Measurements from ENCODE around the gene ZDHHC11B.

The ZDHHC11B gene

GRCh38 chr5:677131-678101, 107.1 kb downstream of the ZDHHC11B start:
- Mint-ChIP-seq H3K36me3 (ENCODE audit: low read depth) (no peaks in the 10 kb centered on the region), H3K27ac (no peak overlapping the region), H3K4me3 (no peak overlapping the region), H3K27me3 (ENCODE audit: low read depth) (no peaks in the 10 kb centered on the region), H3K9me3 (no peaks in the 10 kb centered on the region), H3K4me1 (ENCODE audit: low read depth) (no peaks in the 10 kb centered on the region)

- Mint-ChIP-seq H3K27me3 (ENCODE audit: low read depth) (no peaks in the 10 kb centered on the region), H3K4me1 (ENCODE audit: low read depth) (no peaks in the 10 kb centered on the region), H3K36me3 (ENCODE audit: low read depth) (no peaks in the 10 kb centered on the region)
Observed at GRCh38 chr5:676699-677076, 107.8 kb downstream of the ZDHHC11B start.

GRCh38 chr5:675871-676698, 108.4 kb downstream of the ZDHHC11B start:
- H3K27me3 Mint-ChIP-seq (ENCODE audit: low read depth): no peaks in the 10 kb centered on the region
- H3K27ac Mint-ChIP-seq: no peak overlapping the region
- no peaks in the 10 kb centered on the region for H3K36me3 Mint-ChIP-seq (ENCODE audit: low read depth)
- no peak overlapping the region for H3K4me3 Mint-ChIP-seq
- H3K4me1 Mint-ChIP-seq (ENCODE audit: low read depth): no peaks in the 10 kb centered on the region
- H3K9me3 Mint-ChIP-seq: no peaks in the 10 kb centered on the region

More at GRCh38 chr5:676699-677076, 107.8 kb downstream of the ZDHHC11B start:
- no peaks in the 10 kb centered on the region for H3K9me3 Mint-ChIP-seq
- H3K4me3 Mint-ChIP-seq: no peak overlapping the region
- no peak overlapping the region for H3K27ac Mint-ChIP-seq

- no peak overlapping the region for H3K4me3 Mint-ChIP-seq
- H3K27me3 Mint-ChIP-seq (ENCODE audit: low read depth): no peaks in the 10 kb centered on the region
- no peaks in the 10 kb centered on the region for H3K36me3 Mint-ChIP-seq (ENCODE audit: low read depth)
- no peaks in the 10 kb centered on the region for H3K9me3 Mint-ChIP-seq
- no peak overlapping the region for H3K27ac Mint-ChIP-seq
- H3K4me1 Mint-ChIP-seq (ENCODE audit: low read depth): no peaks in the 10 kb centered on the region
Observed at GRCh38 chr5:675111-675870, 109.2 kb downstream of the ZDHHC11B start.

GRCh38 chr5:674630-675011, 109.9 kb downstream of the ZDHHC11B start:
- no peaks in the 10 kb centered on the region for H3K27me3 Mint-ChIP-seq (ENCODE audit: low read depth)
- H3K4me1 Mint-ChIP-seq (ENCODE audit: low read depth): no peaks in the 10 kb centered on the region
- no peak overlapping the region for H3K27ac Mint-ChIP-seq
- H3K4me3 Mint-ChIP-seq: no peak overlapping the region
- H3K36me3 Mint-ChIP-seq (ENCODE audit: low read depth): no peaks in the 10 kb centered on the region
- H3K9me3 Mint-ChIP-seq: no peaks in the 10 kb centered on the region

- Mint-ChIP-seq H3K9me3 (no peaks in the 10 kb centered on the region), H3K4me1 (ENCODE audit: low read depth) (no peaks in the 10 kb centered on the region), H3K4me3 (no peak overlapping the region), H3K27ac (no peak overlapping the region), H3K36me3 (ENCODE audit: low read depth) (no peaks in the 10 kb centered on the region), H3K27me3 (ENCODE audit: low read depth) (no peaks in the 10 kb centered on the region)
Observed at GRCh38 chr5:673831-674629, 110.5 kb downstream of the ZDHHC11B start.

- Mint-ChIP-seq H3K27me3 (ENCODE audit: low read depth) (no peaks in the 10 kb centered on the region), H3K36me3 (ENCODE audit: low read depth) (no peaks in the 10 kb centered on the region), H3K9me3 (no peaks in the 10 kb centered on the region), H3K27ac (no peak overlapping the region), H3K4me1 (ENCODE audit: low read depth) (no peaks in the 10 kb centered on the region), H3K4me3 (no peak overlapping the region)
Observed at GRCh38 chr5:673161-673830, 111.2 kb downstream of the ZDHHC11B start.

- H3K36me3 Mint-ChIP-seq (ENCODE audit: low read depth): peaks cover 1% of the 10 kb centered on the region
- H3K4me1 Mint-ChIP-seq (ENCODE audit: low read depth): no peaks in the 10 kb centered on the region
- H3K27ac Mint-ChIP-seq: no peak overlapping the region
- no peaks in the 10 kb centered on the region for H3K9me3 Mint-ChIP-seq
- H3K27me3 Mint-ChIP-seq (ENCODE audit: low read depth): no peaks in the 10 kb centered on the region
- no peak overlapping the region for H3K4me3 Mint-ChIP-seq
Observed at GRCh38 chr5:672329-673160, 112.0 kb downstream of the ZDHHC11B start.

- Mint-ChIP-seq H3K27me3 (ENCODE audit: low read depth) (no peaks in the 10 kb centered on the region), H3K27ac (no peak overlapping the region), H3K9me3 (no peaks in the 10 kb centered on the region), H3K4me3 (no peak overlapping the region), H3K4me1 (ENCODE audit: low read depth) (no peaks in the 10 kb centered on the region), H3K36me3 (ENCODE audit: low read depth) (peaks cover 5% of the 10 kb centered on the region)
Observed at GRCh38 chr5:671459-672328, 112.8 kb downstream of the ZDHHC11B start.

GRCh38 chr5:670396-671270, 113.9 kb downstream of the ZDHHC11B start:
- H3K4me3 Mint-ChIP-seq: no peak overlapping the region
- no peaks in the 10 kb centered on the region for H3K27me3 Mint-ChIP-seq (ENCODE audit: low read depth)
- H3K36me3 Mint-ChIP-seq (ENCODE audit: low read depth): peaks cover 5% of the 10 kb centered on the region
- H3K4me1 Mint-ChIP-seq (ENCODE audit: low read depth): no peaks in the 10 kb centered on the region
- no peaks in the 10 kb centered on the region for H3K9me3 Mint-ChIP-seq
- H3K27ac Mint-ChIP-seq: no peak overlapping the region

GRCh38 chr5:669842-670395, 114.6 kb downstream of the ZDHHC11B start:
- peaks cover 5% of the 10 kb centered on the region for H3K36me3 Mint-ChIP-seq (ENCODE audit: low read depth)
- H3K27me3 Mint-ChIP-seq (ENCODE audit: low read depth): no peaks in the 10 kb centered on the region
- H3K4me1 Mint-ChIP-seq (ENCODE audit: low read depth): no peaks in the 10 kb centered on the region
- no peak overlapping the region for H3K27ac Mint-ChIP-seq
- no peak overlapping the region for H3K4me3 Mint-ChIP-seq
- H3K9me3 Mint-ChIP-seq: no peaks in the 10 kb centered on the region

Data from T-helper 1 cell treated with Interleukin-12 subunit alpha and Interleukin-12 subunit beta and Interleukin-4 antibody, amounts not matched to agents 30 μg/mL and 1 μg/mL, for 36 hours (primary cell).